Measurements from ENCODE around the gene DUS3L.

The DUS3L gene

DNA sequence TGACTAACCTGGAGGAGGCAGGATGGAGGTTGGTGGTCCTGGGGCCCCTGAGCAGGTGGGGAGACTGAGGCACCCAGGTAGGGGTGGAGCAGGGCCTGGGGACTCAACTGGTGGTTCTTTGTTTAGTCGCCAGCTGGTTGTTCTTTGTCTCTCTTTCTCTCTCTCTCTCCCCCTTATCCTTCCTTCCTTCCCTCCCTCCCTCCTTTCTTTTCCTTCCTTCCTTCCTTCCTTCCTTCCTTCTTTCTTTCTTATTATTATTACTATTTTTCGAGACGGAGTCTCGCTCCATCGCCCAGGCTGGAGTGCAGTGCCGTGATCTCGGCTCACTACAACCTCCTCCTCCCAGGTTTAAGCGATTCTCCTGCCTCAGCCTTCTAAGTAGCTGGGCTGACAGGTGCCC is 7.3 kb upstream of the DUS3L start:
- no peak for TF ChIP-seq CTCF (conservative IDR thresholded peaks at IDR 0.05; ENCODE audit: control insufficient read depth, insufficient read depth, low read depth, low read length)
- H3K4me3 ChIP-seq (ENCODE audit: control insufficient read depth, low read depth, low read length), result no peak overlapping the region
- DNase-seq (ENCODE audit: low read depth), result no peak

- TF ChIP-seq CTCF (conservative IDR thresholded peaks at IDR 0.05; ENCODE audit: control insufficient read depth, insufficient read depth, low read depth, low read length), result no peak
- DNase-seq (ENCODE audit: low read depth), result no peak
- H3K4me3 ChIP-seq (ENCODE audit: control insufficient read depth, low read depth, low read length), result no peak overlapping the region
Observed at GRCh38 chr19:5795382-5795919, 4.5 kb upstream of the DUS3L start.

GRCh38 chr19:5793188-5793587 is 2.2 kb upstream of the DUS3L start:
- H3K4me3 ChIP-seq (ENCODE audit: control insufficient read depth, low read depth, low read length), result no peak overlapping the region
- TF ChIP-seq CTCF (conservative IDR thresholded peaks at IDR 0.05; ENCODE audit: control insufficient read depth, insufficient read depth, low read depth, low read length), result no peak
- no peak for DNase-seq (ENCODE audit: low read depth)

GRCh38 chr19:5792224-5792623 is 1.3 kb upstream of the DUS3L start:
- no peak overlapping the region for H3K4me3 ChIP-seq (ENCODE audit: control insufficient read depth, low read depth, low read length)
- DNase-seq (ENCODE audit: low read depth), result no peak
- TF ChIP-seq CTCF (conservative IDR thresholded peaks at IDR 0.05; ENCODE audit: control insufficient read depth, insufficient read depth, low read depth, low read length), result no peak

GRCh38 chr19:5789886-5790558 is 941 bp downstream of the DUS3L start:
- DNase-seq (ENCODE audit: low read depth), result no peak
- H3K4me3 ChIP-seq (ENCODE audit: control insufficient read depth, low read depth, low read length), result peak overlapping the region; percentile 93
- no peak for TF ChIP-seq CTCF (conservative IDR thresholded peaks at IDR 0.05; ENCODE audit: control insufficient read depth, insufficient read depth, low read depth, low read length)

DNA sequence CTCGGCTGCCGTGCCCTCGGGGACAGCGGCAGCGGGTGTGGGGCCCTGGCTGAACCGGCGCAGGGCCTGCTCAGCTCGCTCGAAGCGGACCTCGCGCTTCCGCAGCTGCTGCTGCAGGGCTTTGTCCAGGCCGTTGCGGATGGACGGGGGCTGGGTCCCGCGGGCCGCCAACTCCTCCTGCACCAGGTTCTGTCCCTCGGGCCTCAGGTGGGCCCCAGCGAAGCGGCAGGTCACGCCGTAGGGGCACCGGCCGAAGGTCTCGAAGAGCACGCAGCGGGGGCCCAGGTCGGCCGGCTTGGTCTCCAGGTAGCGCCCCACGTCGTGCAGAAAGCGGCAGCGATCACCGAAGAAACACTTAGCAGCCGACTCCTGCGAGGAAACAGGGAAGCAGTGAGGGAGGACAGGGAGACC is 1.6 kb downstream of the DUS3L start:
- H3K4me3 ChIP-seq (ENCODE audit: control insufficient read depth, low read depth, low read length), result no peak overlapping the region
- DNase-seq (ENCODE audit: low read depth), result no peak
- no peak for TF ChIP-seq CTCF (conservative IDR thresholded peaks at IDR 0.05; ENCODE audit: control insufficient read depth, insufficient read depth, low read depth, low read length)
